HFFc6 (cell line): Measurements from ENCODE around the gene TIMM17A. TPM values are rescaled to one million over a fixed set of nuclear protein-coding genes. Genes with fewer than 3 reads are reported as not detected.

Source experiments
- DNase-seq: peaks from one replicate; pipeline ENCODE4 v3.0.0-alpha.2; 2018
- H3K27ac Mint-ChIP-seq: 2 replicates; pipeline ENCODE4 v1.8.0; 2020; ENCODE audit warnings: mild to moderate bottlenecking, mixed read lengths
- H3K27me3 Mint-ChIP-seq: 2 replicates; pipeline ENCODE4 v1.8.0; 2021; ENCODE audit warnings: mild to moderate bottlenecking, moderate library complexity, mixed read lengths; ENCODE audit not compliant: insufficient read depth
- H3K36me3 Mint-ChIP-seq: 2 replicates; pipeline ENCODE4 v1.8.0; 2021; ENCODE audit warnings: low read depth, mixed read lengths
- H3K4me1 Mint-ChIP-seq: 2 replicates; pipeline ENCODE4 v1.8.0; 2020; ENCODE audit warnings: low read depth, mixed read lengths
- H3K4me3 Mint-ChIP-seq: 2 replicates; pipeline ENCODE4 v1.8.0; 2020; ENCODE audit warnings: mild to moderate bottlenecking, moderate library complexity, mixed read lengths
- H3K9me3 Mint-ChIP-seq: 2 replicates; pipeline ENCODE4 v1.8.0; 2020; ENCODE audit warnings: mild to moderate bottlenecking, mixed read lengths
- total RNA-seq, 6 experiments: library from RNA; stranded (reverse); fragmentation: NEBNext Ultra II Directional; extraction: Animal tissue kit (Norgen Biotek cat#: 25700); gene quantifications; 2 replicates in 1 of 6; 3 replicates in 5 of 6; pipeline ENCODE4 v1.2.3, GENCODE V29; 2021
- TF ChIP-seq, protein P1 (sequence below): fragments of 200-600 bp; sonication (generic); IDR thresholded peaks from 2 replicates; pipeline ENCODE4 v1.5.0; 2021; ENCODE audit warnings: antibody characterized with exemption, mild to moderate bottlenecking

TIMM17A gene
- total RNA-seq, 6 experiments from 2014 or later = 114 to 128 (median 122) TPM

DNA sequence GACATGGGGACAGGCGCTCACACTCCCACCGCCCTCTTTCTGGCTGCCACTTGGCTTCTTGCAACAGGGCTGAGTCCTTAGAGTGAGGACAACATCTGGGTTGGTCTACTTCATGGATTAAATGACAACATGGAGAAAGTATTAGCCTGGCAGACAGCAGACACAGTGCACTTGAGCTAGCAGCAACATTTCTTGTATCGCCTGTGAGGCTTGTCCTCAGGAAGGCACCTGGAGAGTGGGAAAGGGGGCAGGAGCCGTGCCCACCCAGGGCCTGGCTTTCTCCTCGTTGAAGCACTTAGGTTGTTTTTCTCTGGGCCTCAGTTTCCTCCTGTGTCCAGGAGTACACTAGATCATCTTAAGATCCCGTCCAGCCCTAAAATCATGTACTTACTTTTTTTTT lies 58.8 kb downstream of the TIMM17A start:
- TF ChIP-seq, protein P1, sequence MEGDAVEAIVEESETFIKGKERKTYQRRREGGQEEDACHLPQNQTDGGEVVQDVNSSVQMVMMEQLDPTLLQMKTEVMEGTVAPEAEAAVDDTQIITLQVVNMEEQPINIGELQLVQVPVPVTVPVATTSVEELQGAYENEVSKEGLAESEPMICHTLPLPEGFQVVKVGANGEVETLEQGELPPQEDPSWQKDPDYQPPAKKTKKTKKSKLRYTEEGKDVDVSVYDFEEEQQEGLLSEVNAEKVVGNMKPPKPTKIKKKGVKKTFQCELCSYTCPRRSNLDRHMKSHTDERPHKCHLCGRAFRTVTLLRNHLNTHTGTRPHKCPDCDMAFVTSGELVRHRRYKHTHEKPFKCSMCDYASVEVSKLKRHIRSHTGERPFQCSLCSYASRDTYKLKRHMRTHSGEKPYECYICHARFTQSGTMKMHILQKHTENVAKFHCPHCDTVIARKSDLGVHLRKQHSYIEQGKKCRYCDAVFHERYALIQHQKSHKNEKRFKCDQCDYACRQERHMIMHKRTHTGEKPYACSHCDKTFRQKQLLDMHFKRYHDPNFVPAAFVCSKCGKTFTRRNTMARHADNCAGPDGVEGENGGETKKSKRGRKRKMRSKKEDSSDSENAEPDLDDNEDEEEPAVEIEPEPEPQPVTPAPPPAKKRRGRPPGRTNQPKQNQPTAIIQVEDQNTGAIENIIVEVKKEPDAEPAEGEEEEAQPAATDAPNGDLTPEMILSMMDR = no peak
- Mint-ChIP-seq H3K36me3 (no peaks in the 10 kb centered on the region), H3K9me3 (no peaks in the 10 kb centered on the region), H3K4me1 (peaks cover 21% of the 10 kb centered on the region), H3K4me3 (no peak overlapping the region), H3K27ac (no peak overlapping the region), H3K27me3 (peaks cover 36% of the 10 kb centered on the region)
- DNase-seq = no peak

DNA sequence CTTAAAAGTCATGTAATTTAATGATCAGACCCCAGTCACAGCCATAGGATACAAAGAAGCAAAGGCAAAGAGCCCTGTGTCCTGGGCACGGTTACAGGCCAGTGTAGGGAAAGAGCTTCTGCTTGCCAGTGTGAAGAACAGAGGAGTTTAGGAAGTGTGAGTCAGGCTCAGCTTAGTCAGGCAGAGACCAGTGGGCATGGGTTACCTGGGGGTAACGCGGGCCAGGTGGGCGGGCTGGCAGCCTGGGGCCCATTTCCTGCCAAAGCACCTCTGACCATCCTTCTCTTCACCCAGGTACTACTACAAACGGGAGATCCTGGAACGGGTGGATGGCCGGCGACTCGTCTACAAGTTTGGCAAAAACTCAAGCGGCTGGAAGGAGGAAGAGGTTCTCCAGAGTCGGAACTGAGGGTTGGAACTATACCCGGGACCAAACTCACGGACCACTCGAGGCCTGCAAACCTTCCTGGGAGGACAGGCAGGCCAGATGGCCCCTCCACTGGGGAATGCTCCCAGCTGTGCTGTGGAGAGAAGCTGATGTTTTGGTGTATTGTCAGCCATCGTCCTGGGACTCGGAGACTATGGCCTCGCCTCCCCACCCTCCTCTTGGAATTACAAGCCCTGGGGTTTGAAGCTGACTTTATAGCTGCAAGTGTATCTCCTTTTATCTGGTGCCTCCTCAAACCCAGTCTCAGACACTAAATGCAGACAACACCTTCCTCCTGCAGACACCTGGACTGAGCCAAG lies 59.8 kb downstream of the TIMM17A start:
- Mint-ChIP-seq H3K4me3 (no peak overlapping the region), H3K27ac (no peak overlapping the region)
- TF ChIP-seq, protein P1 = no peak

GRCh38 chr1:202015662-202015937 lies 60.3 kb downstream of the TIMM17A start:
- H3K36me3 Mint-ChIP-seq = no peaks in the 10 kb centered on the region
- H3K4me1 Mint-ChIP-seq = peaks cover 17% of the 10 kb centered on the region
- H3K9me3 Mint-ChIP-seq = no peaks in the 10 kb centered on the region
- H3K4me3 Mint-ChIP-seq = no peak overlapping the region
- H3K27ac Mint-ChIP-seq = no peak overlapping the region
- TF ChIP-seq, protein P1 = no peak
- peaks cover 34% of the 10 kb centered on the region for H3K27me3 Mint-ChIP-seq
- DNase-seq = no peak

More for the DNA sequence above, 59.8 kb downstream of the TIMM17A start:
- H3K27me3 Mint-ChIP-seq = peaks cover 34% of the 10 kb centered on the region
- no peaks in the 10 kb centered on the region for H3K9me3 Mint-ChIP-seq
- H3K36me3 Mint-ChIP-seq = no peaks in the 10 kb centered on the region
- no peak for DNase-seq
- peaks cover 17% of the 10 kb centered on the region for H3K4me1 Mint-ChIP-seq

DNA sequence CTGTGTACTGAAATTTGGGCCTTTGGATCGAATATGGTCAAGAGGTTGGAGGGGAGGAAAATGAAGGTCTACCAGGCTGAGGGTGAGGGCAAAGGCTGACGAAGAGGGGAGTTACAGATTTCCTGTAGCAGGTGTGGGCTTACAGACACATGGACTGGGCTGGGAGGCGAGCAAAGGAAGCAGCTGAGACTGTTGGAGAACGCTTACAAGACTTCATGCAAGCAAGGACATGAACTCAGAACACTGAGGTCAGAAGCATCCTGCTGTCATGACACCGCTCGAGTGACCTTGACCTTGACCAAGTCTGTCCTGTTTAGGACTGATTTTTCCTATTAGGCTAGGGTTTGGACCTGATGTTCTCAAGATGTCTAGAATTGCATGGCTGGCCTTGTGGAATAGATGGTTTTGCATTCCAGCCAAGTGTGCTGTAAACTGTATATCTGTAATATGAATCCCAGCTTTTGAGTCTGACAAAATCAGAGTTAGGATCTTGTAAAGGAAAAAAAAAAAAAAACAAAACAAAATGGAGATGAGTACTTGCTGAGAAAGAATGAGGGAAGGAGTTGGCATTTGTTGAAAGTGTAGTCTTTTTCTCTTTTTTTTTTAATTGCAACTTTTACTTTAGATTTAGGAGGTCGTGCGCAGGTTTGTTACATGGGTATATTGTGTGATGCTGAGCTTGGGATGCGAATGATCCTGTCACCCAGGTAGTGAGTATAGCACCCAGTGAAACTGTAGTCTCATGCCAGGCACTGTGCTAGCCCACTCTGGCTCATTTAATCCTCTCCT lies 60.9 kb downstream of the TIMM17A start:
- TF ChIP-seq, protein P1 = no peak
- H3K4me3 Mint-ChIP-seq = no peak overlapping the region
- no peaks in the 10 kb centered on the region for H3K36me3 Mint-ChIP-seq
- H3K27me3 Mint-ChIP-seq = peaks cover 31% of the 10 kb centered on the region
- no peaks in the 10 kb centered on the region for H3K9me3 Mint-ChIP-seq
- peaks cover 17% of the 10 kb centered on the region for H3K4me1 Mint-ChIP-seq
- no peak overlapping the region for H3K27ac Mint-ChIP-seq
- DNase-seq = peak; percentile 18

DNA sequence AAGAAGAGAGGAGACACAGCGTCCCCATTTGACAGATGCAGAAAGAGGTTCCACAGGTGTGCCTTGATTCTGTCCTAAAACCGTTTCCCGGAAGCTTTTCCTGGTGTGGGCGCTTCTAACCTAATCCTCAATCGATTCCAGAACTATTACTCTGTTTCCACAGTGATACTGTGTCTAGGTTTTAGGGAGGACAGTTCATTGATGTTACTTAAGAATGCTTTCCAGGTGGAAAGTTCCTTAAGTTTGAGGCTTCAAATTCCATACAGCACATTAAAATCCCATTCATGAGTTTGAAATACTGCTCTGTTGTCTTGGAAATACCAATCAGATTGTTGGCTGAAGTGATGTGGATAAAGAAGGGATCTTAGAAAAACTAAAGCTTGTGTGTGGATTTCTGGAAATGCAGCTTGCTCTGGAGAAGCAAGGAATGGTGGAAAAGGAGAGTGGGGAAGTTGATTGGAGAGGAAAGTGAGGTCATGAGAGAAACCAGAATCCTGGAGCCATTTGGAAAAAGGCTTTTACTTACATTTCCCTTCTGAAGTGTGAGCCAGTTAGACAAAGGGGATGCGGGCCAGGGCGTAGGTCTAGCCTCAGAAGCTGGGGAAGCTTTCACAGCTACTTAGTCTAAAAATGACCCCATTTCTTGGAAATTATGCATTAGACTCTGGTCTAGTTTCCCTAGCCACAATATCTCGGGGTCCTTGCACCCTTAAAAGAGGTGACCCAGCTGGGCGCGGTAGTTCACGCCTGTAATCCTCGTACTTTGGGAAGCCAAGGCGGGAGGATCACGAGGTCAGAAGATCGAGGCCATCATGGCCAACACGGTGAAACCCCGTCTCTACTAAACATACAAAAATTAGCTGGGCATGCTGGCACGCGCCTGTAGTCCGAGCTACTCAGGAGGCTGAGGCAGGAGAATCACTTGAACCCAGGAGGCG lies 61.8 kb downstream of the TIMM17A start:
- no peaks in the 10 kb centered on the region for H3K9me3 Mint-ChIP-seq
- peaks cover 24% of the 10 kb centered on the region for H3K27me3 Mint-ChIP-seq
- peaks cover 23% of the 10 kb centered on the region for H3K4me1 Mint-ChIP-seq
- H3K36me3 Mint-ChIP-seq = no peaks in the 10 kb centered on the region
- no peak for DNase-seq
- TF ChIP-seq, protein P1 = no peak
- no peak overlapping the region for H3K27ac Mint-ChIP-seq
- H3K4me3 Mint-ChIP-seq = no peak overlapping the region
